Smooth muscle cell (in vitro differentiated cells): ENCODE results near the gene DPYD. TPM values are rescaled to one million over a fixed set of nuclear protein-coding genes. Genes with fewer than 3 reads are reported as not detected.
"Not testable (repeated sequence)": the region's sequence is repeated elsewhere in the genome, so short reads cannot be mapped to it uniquely, and the experiment has no call there.

ENCODE experiments used
- DNase-seq: peaks from one replicate; lab custom pipeline; 2025; ENCODE audit not compliant: unreplicated experiment; lab: John Stamatoyannopoulos, UW
- H2AFZ ChIP-seq: fragments of 200-600 bp; sonication (generic); 2 replicates; pipeline ENCODE4 v1.6.0; 2016; ENCODE audit warnings: antibody characterized with exemption, low read depth, mild to moderate bottlenecking
- H3F3A ChIP-seq: fragments of 200-600 bp; sonication (generic); 2 replicates; pipeline ENCODE4 v1.6.0; 2017; ENCODE audit warnings: antibody characterized with exemption, low read depth
- H3K27ac ChIP-seq: fragments of 200-600 bp; sonication (generic); 2 replicates; pipeline ENCODE4 v1.5.1; 2016; ENCODE audit warnings: low read depth, mild to moderate bottlenecking
- H3K27me3 ChIP-seq: fragments of 200-600 bp; sonication (generic); 2 replicates; pipeline ENCODE4 v1.6.1; 2016; ENCODE audit warnings: low read depth, mild to moderate bottlenecking
- H3K36me3 ChIP-seq: fragments of 200-600 bp; sonication (generic); 2 replicates; pipeline ENCODE4 v1.5.1; 2016; ENCODE audit warnings: low read depth
- H3K4me1 ChIP-seq: fragments of 200-600 bp; sonication (generic); 2 replicates; pipeline ENCODE4 v1.5.1; 2016; ENCODE audit warnings: low read depth
- H3K4me2 ChIP-seq: fragments of 200-600 bp; sonication (generic); 2 replicates; pipeline ENCODE4 v1.6.0; 2016; ENCODE audit warnings: mild to moderate bottlenecking
- H3K4me3 ChIP-seq: fragments of 200-600 bp; sonication (generic); 2 replicates; pipeline ENCODE4 v1.5.1; 2016; ENCODE audit warnings: mild to moderate bottlenecking
- H3K79me2 ChIP-seq: fragments of 200-600 bp; sonication (generic); 2 replicates; pipeline ENCODE4 v1.6.0; 2016; ENCODE audit warnings: low read depth, mild to moderate bottlenecking
- H3K9ac ChIP-seq: fragments of 200-600 bp; sonication (generic); 2 replicates; pipeline ENCODE4 v1.6.0; 2016; ENCODE audit warnings: low read depth
- H3K9me3 ChIP-seq: fragments of 200-600 bp; sonication (generic); replicated peaks from 2 replicates; pipeline ENCODE4 v1.5.1; 2016; ENCODE audit warnings: low read depth
- H4K20me1 ChIP-seq: fragments of 200-600 bp; sonication (generic); 2 replicates; pipeline ENCODE4 v1.6.0; 2016; ENCODE audit warnings: low read depth
- CTCF ChIP-seq: fragments of 200-600 bp; sonication (generic); IDR thresholded peaks from 2 replicates; pipeline ENCODE4 v1.5.1; 2017; ENCODE audit warnings: borderline replicate concordance, mild to moderate bottlenecking, antibody characterized with exemption; ENCODE audit not compliant: insufficient read depth, poor library complexity, severe bottlenecking
- WGBS: methylation state at CpG from one replicate; pipeline ENCODE4 v1.1.7; 2016; ENCODE audit warnings: low lambda C conversion rate; 5-methylcytosine and 5-hydroxymethylcytosine counted together
- polyA plus RNA-seq: library from polyadenylated mRNA; unstranded; fragments of >200 nt; fragmentation: Nextera tagmentation; extraction: Ambion mirVana; gene quantifications from 2 replicates; pipeline ENCODE4 v1.2.1, GENCODE V29; 2016
- total RNA-seq: library from RNA; depleted of rRNA; stranded (reverse); fragments of >200 nt; gene quantifications from 2 replicates; pipeline ENCODE4 v1.2.3, GENCODE V29; 2014

Gene DPYD
- total and polyA plus RNA-seq, 2 experiments from 2014 or later = 1.8 to 2.0 TPM

- DNase-seq = no peak
- Histone ChIP-seq H3K36me3 (no peaks in the 10 kb centered on the region), H3K79me2 (no peaks in the 10 kb centered on the region), H3K9ac (no peak overlapping the region), H3K9me3 (no peaks in the 10 kb centered on the region), H3K4me3 (no peak overlapping the region), H3F3A (no peaks in the 10 kb centered on the region), H3K4me2 (no peak overlapping the region), H3K27me3 (no peaks in the 10 kb centered on the region), H3K4me1 (no peaks in the 10 kb centered on the region), H2AFZ (peak overlapping the region; percentile 42), H4K20me1 (no peaks in the 10 kb centered on the region), H3K27ac (no peak overlapping the region)
- WGBS = 60% methylated on average over 2 of the region's 2 CpGs
- TF ChIP-seq CTCF = no peak
Measured at GRCh38 chr1:97350662-97351061, 570.2 kb downstream of the DPYD start.

- no peak for DNase-seq
- H3F3A ChIP-seq = no peaks in the 10 kb centered on the region
- no peak for TF ChIP-seq CTCF
- no peak overlapping the region for H3K27ac ChIP-seq
- no peak overlapping the region for H3K4me3 ChIP-seq
- H3K4me2 ChIP-seq = no peak overlapping the region
- H3K36me3 ChIP-seq = no peaks in the 10 kb centered on the region
- H3K79me2 ChIP-seq = no peaks in the 10 kb centered on the region
- no peak overlapping the region for H2AFZ ChIP-seq
- no peaks in the 10 kb centered on the region for H3K27me3 ChIP-seq
- H3K9ac ChIP-seq = no peak overlapping the region
- no peaks in the 10 kb centered on the region for H3K9me3 ChIP-seq
- H3K4me1 ChIP-seq = no peaks in the 10 kb centered on the region
- no peaks in the 10 kb centered on the region for H4K20me1 ChIP-seq
Measured at GRCh38 chr1:97350241-97350640, 570.6 kb downstream of the DPYD start.

- not testable (repeated sequence) for H3K36me3 ChIP-seq, H3K4me3 ChIP-seq, H3K79me2 ChIP-seq, H3K9me3 ChIP-seq, H3K4me1 ChIP-seq, DNase-seq, H3K27ac ChIP-seq, H3K4me2 ChIP-seq, H3F3A ChIP-seq, H4K20me1 ChIP-seq, H3K27me3 ChIP-seq, H2AFZ ChIP-seq, H3K9ac ChIP-seq
- whole genome bisulfite sequencing = 100% methylated on average over 1 of the region's 1 CpG
Measured at GRCh38 chr1:97349794-97350193, 571.0 kb downstream of the DPYD start.

- no peak overlapping the region for H3K27ac ChIP-seq
- H3K36me3 ChIP-seq = no peaks in the 10 kb centered on the region
- H4K20me1 ChIP-seq = no peaks in the 10 kb centered on the region
- H3K9ac ChIP-seq = no peak overlapping the region
- 80% methylated on average over 3 of the region's 3 CpGs for WGBS
- H3K4me2 ChIP-seq = no peak overlapping the region
- no peak for TF ChIP-seq CTCF
- no peaks in the 10 kb centered on the region for H3K79me2 ChIP-seq
- no peaks in the 10 kb centered on the region for H3K9me3 ChIP-seq
- no peaks in the 10 kb centered on the region for H3F3A ChIP-seq
- no peaks in the 10 kb centered on the region for H3K27me3 ChIP-seq
- H2AFZ ChIP-seq = peak overlapping the region; percentile 8
- DNase-seq = no peak
- H3K4me1 ChIP-seq = no peaks in the 10 kb centered on the region
- no peak overlapping the region for H3K4me3 ChIP-seq
Measured at GRCh38 chr1:97348599-97349265, 572.1 kb downstream of the DPYD start.
